SIG-M5 treated with dmso at 0.1 percent for 504 hours (cell line): Measurements from ENCODE around the gene COA3.
A peak's percentile ranks its signal among the peaks of the same experiment; 100 is the strongest.

Source experiments
- DNase-seq: peaks from one replicate; lab custom pipeline; 2025; ENCODE audit not compliant: unreplicated experiment; lab: John Stamatoyannopoulos, UW

COA3 gene, protein sequence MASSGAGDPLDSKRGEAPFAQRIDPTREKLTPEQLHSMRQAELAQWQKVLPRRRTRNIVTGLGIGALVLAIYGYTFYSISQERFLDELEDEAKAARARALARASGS

DNA sequence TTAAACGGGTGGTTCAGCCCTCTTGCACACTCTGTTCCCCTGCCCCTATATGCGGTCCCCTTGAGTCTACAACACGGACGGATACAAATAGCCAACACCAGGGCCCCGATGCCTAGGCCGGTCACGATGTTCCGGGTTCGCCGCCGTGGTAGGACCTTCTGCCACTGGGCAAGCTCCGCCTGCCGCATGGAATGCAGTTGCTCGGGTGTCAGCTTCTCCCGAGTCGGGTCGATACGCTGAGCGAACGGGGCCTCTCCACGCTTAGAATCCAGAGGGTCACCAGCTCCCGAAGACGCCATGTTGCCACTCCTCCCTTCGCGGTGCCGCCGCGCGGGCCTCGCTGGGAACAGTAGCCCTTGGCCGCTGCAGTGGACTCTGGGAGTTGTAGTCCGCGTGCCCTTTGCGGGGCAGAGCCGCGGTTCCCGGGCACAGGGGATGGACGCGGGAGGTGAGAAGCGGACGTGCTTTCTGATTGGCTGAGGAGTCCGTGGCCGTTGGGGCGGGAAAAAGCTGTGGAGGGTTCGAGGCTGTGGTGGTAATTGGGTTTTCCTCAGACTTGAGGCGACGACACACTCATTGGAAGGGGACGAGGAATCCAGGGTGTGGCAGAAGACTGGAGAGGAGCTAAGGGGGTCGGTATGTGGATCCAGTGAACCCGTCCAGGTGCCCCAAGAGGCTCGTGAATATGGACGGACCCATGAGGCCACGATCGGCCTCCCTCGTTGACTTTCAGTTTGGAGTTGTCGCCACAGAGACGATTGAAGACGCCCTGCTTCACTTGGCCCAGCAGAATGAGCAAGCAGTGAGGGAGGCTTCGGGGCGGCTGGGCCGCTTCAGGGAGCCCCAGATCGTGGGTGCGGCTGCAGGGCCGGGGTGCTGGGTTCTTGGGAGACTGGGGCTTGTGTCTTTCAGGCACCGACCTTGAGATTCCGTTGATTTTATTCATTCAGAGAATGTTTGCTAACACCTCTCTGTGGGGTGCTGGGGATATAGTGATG lies at the start of gene COA3, which contains the start of gene CNTD1:
COA3 (minus strand) TSS at position 322 of the 998 bp plus-strand sequence; CDS start at position 299, 23 bp downstream.
CNTD1 (plus strand) TSS at position 479 of the 998 bp plus-strand sequence; CDS start at position 686, 207 bp downstream.
- DNase-seq: peak; percentile 67

DNA sequence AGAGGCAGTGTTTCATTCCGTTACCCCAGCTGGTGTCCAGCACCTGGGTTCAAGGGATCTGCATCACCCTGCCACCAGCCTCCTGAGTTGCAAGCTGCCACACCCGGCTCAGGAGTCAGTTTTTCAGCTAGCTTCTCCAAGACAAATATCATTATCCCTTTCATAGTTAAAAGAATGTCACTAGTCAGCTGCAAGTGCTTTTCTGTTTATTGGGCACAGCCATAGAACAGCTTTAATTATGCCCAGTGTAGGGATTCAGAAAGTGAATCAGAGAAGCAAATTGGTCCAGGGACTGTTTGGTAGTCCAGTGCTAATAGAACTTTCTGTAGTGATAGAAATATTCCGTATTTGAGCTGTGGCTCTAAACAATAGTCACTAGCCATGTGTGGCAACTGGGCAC lies 49.6 kb upstream of the COA3 start:
- DNase-seq: no peak

DNA sequence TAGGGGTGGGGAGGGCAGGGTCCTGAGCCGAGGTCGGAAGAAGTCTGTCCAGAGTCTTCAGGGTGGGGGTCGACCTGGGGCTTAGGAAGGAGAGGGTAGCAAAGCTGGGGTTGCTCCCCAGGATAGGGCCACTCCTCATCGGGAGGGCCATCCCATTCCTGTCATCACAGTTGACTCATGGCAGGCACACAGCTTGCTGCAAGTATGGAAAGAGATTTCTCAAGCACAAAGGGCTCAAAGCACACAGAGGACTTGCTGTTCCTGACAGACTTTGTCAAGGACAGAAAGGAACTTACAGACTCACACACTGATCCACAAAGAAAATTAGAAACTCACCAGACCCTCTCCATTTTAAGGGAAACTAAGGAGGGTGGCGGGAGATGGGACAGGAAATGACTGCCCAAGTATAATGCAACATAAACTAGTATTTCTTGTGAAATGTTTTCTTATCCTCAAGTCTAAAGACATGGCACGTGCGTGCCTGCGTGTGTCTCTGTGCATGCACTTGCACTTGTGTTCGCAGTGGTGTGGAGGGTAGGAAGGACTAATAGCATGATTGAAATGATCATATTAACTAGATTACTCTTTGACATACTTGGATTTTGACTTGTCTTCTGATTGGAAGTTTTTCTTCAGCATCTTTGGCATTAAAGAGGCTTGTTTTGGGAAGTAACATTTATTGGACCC lies 48.2 kb upstream of the COA3 start:
- no peak for DNase-seq

DNA sequence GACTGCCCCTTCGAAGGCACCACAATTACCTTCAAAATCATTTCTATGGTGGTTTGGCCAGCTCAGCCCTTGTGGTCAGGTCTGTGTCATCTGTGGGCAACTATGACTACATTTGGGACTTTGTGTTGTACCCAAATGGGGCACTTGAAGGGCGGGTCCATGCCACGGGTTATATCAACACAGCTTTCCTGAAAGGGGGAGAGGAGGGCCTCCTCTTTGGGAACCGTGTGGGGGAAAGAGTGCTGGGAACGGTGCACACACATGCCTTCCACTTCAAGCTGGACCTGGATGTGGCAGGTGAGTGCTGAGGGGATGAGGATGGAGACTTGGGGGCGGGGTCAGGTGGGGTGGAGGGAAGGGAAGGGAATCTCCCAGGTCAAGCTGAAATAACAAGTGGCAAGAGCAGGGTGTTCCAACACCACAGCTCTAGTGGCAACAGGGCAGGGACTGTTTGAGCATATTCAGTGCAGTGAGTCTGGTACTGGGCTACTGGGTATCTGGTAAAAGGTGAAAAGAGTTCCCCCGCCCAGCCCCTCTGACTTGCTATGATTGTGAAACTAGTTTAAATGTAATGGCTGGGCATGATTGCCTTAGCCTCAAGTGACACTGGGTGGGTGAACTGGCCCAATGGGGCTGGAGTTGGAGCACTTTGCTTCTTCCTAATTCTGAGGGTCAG lies 47.6 kb upstream of the COA3 start:
- no peak for DNase-seq

DNA sequence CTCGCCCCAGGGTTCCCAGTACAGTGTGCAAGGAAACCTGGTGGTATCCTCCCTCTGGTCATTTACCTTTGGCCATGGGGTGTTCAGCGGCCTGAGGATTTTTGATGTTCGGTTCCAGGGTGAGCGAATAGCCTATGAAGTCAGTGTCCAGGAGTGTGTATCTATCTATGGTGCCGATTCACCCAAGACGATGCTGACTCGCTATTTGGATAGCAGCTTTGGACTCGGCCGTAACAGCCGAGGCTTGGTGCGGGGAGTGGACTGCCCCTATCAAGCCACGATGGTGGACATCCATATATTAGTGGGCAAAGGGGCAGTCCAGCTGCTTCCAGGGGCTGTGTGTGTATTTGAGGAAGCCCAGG lies 47.0 kb upstream of the COA3 start:
- DNase-seq: no peak

DNA sequence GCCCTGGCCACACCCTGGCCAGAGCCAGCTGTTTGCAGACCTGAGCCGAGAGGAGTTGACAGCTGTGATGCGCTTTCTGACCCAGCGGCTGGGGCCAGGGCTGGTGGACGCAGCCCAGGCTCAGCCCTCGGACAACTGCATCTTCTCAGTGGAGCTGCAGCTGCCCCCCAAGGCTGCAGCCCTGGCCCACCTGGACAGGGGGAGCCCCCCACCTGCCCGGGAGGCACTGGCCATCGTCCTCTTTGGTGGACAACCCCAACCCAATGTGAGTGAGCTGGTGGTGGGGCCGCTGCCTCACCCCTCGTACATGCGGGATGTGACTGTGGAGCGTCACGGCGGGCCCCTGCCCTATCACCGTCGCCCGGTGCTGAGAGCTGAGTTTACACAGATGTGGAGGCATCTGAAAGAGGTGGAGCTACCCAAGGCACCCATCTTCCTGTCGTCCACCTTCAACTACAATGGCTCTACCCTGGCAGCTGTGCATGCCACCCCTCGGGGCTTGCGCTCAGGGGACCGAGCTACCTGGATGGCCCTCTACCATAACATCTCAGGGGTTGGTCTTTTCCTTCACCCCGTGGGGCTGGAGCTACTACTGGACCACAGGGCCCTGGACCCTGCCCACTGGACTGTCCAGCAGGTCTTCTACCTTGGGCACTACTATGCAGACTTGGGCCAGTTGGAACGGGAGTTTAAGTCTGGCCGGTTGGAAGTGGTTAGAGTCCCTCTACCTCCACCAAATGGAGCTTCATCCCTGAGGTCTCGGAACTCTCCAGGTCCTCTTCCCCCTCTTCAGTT lies 46.5 kb upstream of the COA3 start:
- DNase-seq: no peak

DNA sequence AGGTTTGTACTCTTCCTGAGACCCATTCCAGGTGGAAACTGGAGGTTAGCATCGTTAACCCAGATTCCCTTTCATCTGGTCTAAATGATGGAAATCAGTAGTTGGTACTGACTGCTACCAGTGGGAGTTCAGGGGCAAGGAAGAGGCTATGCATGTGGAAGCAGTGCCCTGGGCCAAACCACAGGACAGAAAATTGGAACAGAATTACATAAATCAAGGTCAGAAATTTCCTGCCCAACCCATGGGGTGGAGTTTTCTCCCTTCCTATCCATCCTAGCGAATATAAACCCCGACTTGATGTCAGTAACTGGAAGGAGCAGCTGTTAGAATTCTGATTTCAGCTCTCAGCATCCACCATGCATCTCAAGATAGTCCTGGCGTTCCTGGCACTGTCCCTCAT lies 45.8 kb upstream of the COA3 start, which contains the start of gene AOC2:
AOC2 (plus strand) TSS at position 310 of the 400 bp plus-strand sequence; CDS start at position 357, 47 bp downstream.
- DNase-seq: no peak

DNA sequence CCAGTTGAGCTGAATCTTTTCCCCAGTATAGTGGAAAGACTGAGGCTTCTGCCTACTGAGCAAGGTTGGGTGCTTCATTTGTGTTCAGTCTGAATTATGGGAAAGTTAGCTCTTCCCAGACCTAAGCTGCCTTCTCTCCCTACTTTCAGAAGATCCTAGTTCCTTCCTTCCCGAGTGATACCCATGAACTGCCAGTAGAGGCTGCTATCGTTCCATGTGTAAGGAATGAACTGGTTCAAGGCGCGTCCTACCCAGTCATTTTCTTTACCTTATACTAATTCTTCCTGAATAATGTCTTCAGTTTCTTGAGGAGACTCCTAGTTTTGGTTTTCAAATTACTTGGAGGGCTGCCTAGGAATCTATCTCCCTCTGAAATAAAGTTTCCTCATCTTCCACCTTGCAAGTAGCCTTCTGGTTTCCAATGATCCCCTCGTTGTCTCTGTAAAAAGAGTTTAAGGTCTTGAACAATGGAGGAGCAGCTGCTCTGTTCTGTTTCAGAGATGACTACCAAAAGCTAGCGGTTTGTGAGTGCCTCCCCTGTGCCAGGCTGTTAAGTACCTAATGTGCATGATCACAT lies 44.9 kb upstream of the COA3 start:
- DNase-seq: peak; percentile 52

DNA sequence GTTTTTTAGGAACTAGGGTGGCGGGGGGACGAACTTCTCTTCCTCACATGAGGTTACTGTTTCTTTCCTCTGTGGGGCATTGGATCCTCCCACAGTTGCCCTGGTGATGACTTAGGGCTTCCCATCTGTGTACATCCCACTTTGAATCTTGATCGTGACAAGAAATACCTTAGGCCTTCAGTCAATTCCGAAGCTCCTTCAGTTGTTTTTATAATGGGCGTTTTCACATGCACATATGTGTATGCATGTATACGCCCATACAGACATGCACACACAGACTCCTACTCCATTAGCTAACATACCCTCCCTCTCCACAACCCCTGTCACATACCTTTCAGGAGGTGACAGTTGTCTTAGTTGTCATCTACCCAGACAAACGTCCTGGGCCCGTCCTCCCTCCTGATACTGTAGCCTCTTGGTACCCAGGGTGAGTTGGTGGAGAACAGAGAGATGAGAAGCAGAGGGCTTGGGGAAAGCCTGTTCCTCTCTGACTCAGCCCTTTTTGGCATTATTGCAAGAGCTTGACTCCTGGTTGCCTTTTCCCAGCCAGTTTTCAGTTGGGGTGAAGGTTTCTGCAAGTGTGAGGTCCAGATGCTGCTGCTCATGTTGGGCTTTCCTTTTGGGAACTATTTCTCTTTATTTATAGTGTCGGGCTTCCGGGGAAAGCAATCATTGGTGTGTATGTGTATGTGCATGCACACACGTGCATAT lies 43.6 kb upstream of the COA3 start:
- no peak for DNase-seq

DNA sequence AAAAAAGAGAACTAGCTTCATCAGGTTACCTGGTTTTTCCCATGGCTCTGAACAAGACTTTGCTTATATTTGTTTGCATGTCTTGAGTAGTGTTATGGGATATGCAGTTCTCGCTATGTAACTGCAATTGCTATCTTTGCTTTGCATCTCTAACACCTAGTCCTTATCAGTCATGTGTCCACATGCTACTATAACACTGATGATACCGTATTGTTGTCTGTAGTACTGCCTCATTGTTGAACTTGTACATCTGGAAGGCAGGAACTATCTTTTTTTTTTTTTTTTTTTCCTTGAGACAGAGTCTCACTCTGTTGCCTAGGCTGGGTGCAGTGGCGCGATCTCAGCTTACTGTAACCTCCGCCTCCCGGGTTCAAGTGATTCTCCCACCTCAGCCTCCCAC lies 37.2 kb upstream of the COA3 start:
- no peak for DNase-seq

DNA sequence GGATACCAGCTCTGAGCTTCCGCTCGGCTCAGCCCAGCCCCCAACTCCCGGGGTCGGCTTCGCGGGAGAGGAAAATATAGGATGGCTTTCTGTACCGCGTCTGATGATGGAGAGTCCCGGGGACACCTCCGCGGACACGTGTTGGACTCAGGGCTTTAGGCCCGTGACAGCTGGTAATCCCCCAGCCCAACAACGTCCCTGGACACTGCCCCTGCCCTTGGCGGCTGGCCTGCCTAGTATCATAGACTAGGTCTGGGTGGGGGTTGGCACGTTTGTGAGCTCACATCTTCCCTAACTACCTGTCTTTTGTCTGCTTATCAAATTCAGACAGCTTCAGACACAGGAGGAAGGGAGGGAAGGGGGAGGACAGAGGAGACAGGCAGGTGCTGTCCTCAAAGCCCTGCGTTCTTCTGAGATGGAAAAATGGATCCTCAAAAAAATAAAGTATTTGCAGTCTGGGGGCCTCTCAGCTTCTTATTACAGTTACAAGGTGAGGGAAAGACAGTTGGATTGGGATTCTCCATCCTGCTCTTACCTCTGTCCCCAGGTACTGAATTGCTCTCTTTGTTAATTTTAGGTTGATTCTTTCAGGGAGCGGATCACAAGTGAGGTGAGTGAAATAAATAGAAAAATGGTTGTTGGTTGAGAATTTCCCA lies 35.4 kb upstream of the COA3 start:
- DNase-seq: no peak

DNA sequence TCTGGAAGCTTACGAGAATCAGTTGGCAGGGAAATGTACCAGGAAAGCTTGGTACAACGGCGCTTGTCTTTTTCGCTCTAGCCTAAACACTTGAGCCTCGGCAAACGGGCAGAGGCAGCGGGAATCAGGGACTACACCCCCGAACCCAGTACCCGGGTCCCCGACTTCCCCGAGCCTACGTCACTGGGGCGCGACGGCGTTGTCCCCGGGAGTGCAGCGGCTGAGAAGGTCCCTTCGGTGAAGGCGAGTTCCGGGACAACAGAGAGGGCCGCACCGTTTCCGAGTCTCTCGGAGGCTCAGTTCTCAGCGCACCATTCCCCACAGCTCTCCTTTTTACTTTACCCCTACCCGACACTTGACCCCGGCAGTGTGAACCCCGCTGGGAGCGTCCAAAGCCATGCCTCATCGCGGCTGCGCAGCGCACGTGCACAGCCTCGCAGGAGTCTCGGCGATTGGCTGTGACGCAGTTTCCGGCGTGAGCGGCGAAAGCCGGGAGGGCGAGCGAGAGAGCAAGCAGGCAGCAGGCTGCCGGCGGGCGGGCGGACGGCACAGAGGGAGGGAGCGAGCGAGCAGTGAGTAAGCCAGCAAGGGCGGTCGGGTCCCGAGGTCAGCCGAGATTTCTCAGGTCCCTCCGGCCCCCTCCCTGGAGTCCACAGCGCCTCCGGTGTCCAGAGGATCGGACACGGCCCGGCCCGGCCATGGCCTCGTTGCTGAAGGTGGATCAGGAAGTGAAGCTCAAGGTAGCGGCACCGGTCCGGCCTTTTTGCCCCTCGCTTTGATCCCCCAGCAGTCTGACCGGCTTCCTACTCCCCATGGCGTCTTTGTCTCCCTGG lies 34.6 kb upstream of the COA3 start, which contains the start of gene PSME3:
PSME3 (plus strand) TSS at position 464 of the 833 bp plus-strand sequence; CDS start at position 699, 235 bp downstream.
- peak; percentile 84 for DNase-seq

DNA sequence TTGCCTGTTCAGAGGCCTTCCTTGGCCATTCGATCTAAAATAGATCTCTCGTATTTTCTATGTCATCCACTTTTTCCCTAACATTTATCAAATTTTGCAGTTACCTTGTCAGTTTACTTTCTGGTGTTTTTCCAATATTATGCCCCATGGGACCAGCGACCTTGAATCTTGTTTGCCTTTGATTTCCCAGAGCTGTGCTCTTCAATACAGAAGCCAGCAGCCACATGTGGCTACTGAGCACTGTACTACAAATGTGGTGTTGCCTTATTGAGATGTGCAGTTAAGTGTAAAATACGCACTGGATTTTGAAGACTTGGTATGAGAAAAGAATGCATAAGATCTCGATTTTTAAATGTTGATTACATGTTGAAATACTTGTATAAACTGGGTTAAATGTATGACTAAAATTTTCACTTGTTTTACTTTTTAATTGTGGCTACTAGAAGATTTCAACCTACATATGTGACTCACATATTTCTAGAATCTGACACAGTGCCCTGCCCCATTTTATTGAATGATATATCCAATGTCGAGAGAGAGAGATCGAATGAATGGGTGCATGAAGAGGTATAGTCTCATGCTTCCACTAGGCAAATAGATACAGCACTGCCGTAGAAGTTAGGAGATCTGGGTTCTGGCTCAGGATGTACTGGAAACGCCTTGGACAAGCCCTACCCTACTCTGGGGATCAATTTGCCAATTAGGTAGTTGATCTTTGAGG lies 33.9 kb upstream of the COA3 start:
- no peak for DNase-seq

DNA sequence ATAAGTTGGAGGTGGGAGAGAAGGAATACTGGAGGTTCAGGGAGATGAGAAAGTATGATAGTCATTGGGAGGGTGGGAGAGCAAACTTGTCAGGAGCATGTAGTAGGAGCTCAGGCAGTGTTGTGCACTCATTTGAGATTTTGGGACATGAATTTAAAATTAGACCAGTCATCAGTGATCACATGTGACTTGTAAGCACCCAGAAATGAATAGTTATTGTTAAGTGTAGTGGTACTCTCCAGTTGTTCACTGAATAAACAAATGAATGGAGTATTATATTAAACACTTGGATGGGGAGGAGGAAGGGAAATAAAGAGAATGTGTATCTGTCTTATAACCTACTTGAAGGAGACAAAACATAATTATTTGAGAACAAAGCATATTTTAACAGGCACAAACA lies 32.5 kb upstream of the COA3 start:
- DNase-seq: no peak

DNA sequence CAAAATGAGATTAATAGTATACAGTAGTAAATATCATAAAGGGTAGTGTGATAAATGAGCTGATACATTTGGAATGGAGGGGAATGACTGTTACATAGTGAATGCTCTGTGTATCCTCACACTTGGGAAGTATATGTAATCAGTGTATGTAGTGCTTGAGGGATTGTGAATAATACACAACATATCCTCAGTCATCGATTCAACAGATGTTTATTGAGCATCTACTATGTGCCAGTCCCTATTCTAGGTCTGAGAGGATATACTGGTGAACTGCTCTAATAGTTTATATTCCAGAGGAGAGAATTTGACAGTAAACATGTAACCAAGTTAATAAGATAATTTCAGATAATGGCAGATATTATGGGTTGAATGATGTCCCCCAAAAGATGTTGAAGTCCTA lies 29.0 kb upstream of the COA3 start:
- DNase-seq: no peak

DNA sequence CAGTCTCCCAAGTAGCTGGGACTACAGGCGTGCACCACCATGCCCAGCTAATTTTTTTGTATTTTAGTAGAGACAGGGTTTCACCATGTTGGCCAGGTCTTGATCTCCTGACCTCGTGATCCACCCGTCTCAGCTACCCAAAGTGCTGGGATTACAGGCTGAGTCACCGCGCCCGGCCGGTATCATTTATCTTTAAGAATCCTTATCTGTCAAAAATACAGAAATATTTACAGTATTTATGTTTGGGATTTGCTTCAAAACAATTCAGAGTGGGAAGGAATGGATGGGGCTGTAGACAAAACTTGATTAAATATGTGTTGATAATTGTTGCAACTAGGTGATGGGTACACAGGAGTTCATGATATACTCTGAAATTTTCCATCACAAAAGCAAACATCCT lies 22.7 kb upstream of the COA3 start:
- DNase-seq: no peak

DNA sequence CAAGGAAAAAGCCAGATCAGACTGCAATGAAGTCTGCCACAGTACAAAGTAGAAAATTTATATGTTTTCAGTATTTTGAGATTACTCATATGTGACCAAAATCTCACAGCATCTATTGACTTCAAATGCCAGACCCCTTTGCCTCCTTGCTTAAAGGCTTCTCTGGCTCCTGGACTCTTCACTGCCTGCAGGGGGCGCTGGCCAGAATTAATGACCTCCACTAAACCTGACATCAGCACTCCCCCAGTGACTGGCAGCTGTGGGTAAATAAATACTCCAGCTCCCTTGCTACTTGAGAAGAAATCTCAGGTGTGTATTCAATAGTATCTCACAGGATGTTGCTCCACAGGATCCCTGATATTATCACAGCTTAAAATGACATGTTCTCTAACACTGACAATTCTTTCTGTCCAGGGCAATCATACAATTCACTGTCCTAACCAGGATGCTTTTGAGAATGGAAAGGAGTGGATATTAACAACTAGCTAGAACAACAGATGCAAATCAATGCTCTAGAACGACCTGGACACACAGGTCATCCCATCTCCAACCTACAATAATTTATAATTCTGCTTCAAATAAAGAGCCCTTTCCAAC lies 21.5 kb upstream of the COA3 start:
- peak; percentile 66 for DNase-seq
